ENCODE results near the gene CASP6.

The CASP6 gene

GRCh38 chr4:109648266-109648996 lies 54.8 kb downstream of the CASP6 start:
- TF ChIP-seq CTCF (IDR thresholded peaks at IDR 0.05; ENCODE audit: low read depth, low read length) = no peak
- no peak overlapping the region for H3K4me3 ChIP-seq (ENCODE audit: low read depth, low read length)

- TF ChIP-seq CTCF (IDR thresholded peaks at IDR 0.05; ENCODE audit: low read depth, low read length) = no peak
- no peak overlapping the region for H3K4me3 ChIP-seq (ENCODE audit: low read depth, low read length)
Measured at GRCh38 chr4:109645874-109646710, 57.2 kb downstream of the CASP6 start.

- H3K4me3 ChIP-seq (ENCODE audit: low read depth, low read length) = no peak overlapping the region
- no peak for TF ChIP-seq CTCF (IDR thresholded peaks at IDR 0.05; ENCODE audit: low read depth, low read length)
Measured at GRCh38 chr4:109640644-109641043, 62.6 kb downstream of the CASP6 start.
